ENCODE measurements around the gene MAP3K15.
A peak's percentile ranks its signal among the peaks of the same experiment; 100 is the strongest.

DNA sequence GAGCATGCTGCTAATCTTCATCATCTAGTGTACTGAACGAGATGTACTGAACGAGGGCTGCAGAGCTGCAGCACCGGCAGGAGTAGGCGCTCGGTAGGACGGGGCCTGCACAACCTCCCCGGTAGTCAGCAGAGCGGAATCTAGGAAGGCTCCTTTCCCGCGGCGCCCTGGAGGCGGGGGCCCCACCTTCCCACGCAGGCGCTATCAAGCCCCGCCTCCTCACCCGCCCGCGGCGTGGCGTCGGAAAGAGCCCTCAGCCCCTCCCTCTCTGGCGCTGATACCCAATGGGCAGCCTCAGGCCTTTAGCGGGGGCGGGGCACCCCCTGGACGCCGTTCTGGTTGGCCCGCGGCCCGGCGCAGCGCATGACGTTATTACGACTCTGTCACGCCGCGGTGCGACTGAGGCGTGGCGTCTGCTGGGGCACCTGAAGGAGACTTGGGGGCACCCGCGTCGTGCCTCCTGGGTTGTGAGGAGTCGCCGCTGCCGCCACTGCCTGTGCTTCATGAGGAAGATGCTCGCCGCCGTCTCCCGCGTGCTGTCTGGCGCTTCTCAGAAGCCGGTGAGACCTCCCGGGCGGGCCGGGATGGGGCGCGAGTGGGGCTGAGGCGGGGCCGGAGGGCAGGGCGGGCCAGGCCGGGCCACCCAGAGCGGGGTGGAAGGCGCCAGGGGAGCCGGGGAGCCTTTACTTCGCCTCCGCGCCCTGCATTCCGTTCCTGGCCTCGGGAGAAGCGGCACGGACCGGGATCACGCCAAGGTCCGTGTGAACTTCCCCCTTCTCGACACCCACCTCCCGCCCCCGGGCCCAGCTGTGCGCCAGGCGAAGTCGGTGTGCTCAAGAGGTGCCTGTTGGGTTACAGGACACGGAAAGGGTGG lies 171.5 kb downstream of the MAP3K15 start, which contains the start of gene PDHA1:
- TF ChIP-seq POLR2AphosphoS5 (IDR thresholded peaks at IDR 0.05) (peak; percentile 66 to 90 (median 80)), POLR2A (IDR thresholded peaks at IDR 0.05) (peak; percentile 86)
- TF ChIP-seq, protein P1, sequence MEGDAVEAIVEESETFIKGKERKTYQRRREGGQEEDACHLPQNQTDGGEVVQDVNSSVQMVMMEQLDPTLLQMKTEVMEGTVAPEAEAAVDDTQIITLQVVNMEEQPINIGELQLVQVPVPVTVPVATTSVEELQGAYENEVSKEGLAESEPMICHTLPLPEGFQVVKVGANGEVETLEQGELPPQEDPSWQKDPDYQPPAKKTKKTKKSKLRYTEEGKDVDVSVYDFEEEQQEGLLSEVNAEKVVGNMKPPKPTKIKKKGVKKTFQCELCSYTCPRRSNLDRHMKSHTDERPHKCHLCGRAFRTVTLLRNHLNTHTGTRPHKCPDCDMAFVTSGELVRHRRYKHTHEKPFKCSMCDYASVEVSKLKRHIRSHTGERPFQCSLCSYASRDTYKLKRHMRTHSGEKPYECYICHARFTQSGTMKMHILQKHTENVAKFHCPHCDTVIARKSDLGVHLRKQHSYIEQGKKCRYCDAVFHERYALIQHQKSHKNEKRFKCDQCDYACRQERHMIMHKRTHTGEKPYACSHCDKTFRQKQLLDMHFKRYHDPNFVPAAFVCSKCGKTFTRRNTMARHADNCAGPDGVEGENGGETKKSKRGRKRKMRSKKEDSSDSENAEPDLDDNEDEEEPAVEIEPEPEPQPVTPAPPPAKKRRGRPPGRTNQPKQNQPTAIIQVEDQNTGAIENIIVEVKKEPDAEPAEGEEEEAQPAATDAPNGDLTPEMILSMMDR (IDR thresholded peaks at IDR 0.05): no peak
